Adipose tissue (tissue), 3 donors: ENCODE results near the gene KCTD7. TPM values are rescaled to one million over a fixed set of nuclear protein-coding genes. Genes with fewer than 3 reads are reported as not detected.
A peak's percentile ranks its signal among the peaks of the same experiment; 100 is the strongest.
"Not testable (repeated sequence)": the region's sequence is repeated elsewhere in the genome, so short reads cannot be mapped to it uniquely, and the experiment has no call there.

Experiments used
- H3K27ac ChIP-seq: one replicate; pipeline ENCODE4 v1.5.1; 2013; ENCODE audit warnings: low read depth, low read length
- WGBS, 3 donors: extraction: QIAGEN DNeasy Blood & Tissue Kit; methylation state at CpG; one replicate each; pipeline ENCODE4 v1.1.7; 2013; 5-methylcytosine and 5-hydroxymethylcytosine counted together
- polyA plus RNA-seq, 3 donors: library from polyadenylated mRNA; stranded (reverse); fragments of 200-250 nt; gene quantifications; one replicate each; pipeline ENCODE4 v1.2.3, GENCODE V29; 2013
- donor health status: healthy with polysubstance abuse.
- donor health status: Bipolar disorder and iron deficiency.
- donor health status: healthy.

The KCTD7 gene
- polyA plus RNA-seq, 3 donors: 2.7 to 8.1 (median 4.3) TPM

GRCh38 chr7:66609176-66609575, 19.5 kb upstream of the KCTD7 start:
- no peak overlapping the region for H3K27ac ChIP-seq
- WGBS, 3 donors: 41 to 58% (median 55%) methylated on average over 3 of the region's 3 CpGs

GRCh38 chr7:66614596-66614995, 14.1 kb upstream of the KCTD7 start:
- 93 to 96% (median 94%) methylated on average over 24 to 33 of the region's 33 CpGs for WGBS, 3 donors
- H3K27ac ChIP-seq: not testable (repeated sequence)

- WGBS, 3 donors: 73 to 82% (median 75%) methylated on average over 1 of the region's 1 CpG
- H3K27ac ChIP-seq: no peak overlapping the region
These were observed 13.0 kb upstream of the KCTD7 start for GRCh38 chr7:66615699-66616098.

- WGBS, 3 donors: 75 to 82% (median 80%) methylated on average over 8 of the region's 8 CpGs
- H3K27ac ChIP-seq: no peak overlapping the region
These were observed 11.4 kb upstream of the KCTD7 start for GRCh38 chr7:66617295-66617694.

- not testable (repeated sequence) for H3K27ac ChIP-seq
- WGBS, 3 donors: 44 to 57% (median 49%) methylated on average over 4 of the region's 4 CpGs
These were observed 9.2 kb upstream of the KCTD7 start for GRCh38 chr7:66619341-66619948.

GRCh38 chr7:66626331-66626934, 2.2 kb upstream of the KCTD7 start:
- no peak overlapping the region for H3K27ac ChIP-seq
- WGBS, 3 donors: 69 to 80% (median 70%) methylated on average over 3 of the region's 3 CpGs

GRCh38 chr7:66627151-66627681, 1.5 kb upstream of the KCTD7 start:
- WGBS, 3 donors: 22 to 47% (median 23%) methylated on average over 10 of the region's 10 CpGs
- H3K27ac ChIP-seq: no peak overlapping the region

GRCh38 chr7:66627881-66628360, 760 bp upstream of the KCTD7 start:
- H3K27ac ChIP-seq: peak overlapping the region; percentile 71
- WGBS, 3 donors: 0 to 1% (median 1%) methylated on average over 18 of the region's 18 CpGs

- H3K27ac ChIP-seq: peak overlapping the region; percentile 77
- WGBS, 3 donors: 16 to 43% (median 25%) methylated on average over 15 to 35 of the region's 35 CpGs
These were observed 761 bp downstream of the KCTD7 start for GRCh38 chr7:66629222-66630062.

- H3K27ac ChIP-seq: peak overlapping the region; percentile 29
- 64 to 100% (median 75%) methylated on average over 1 of the region's 1 CpG for WGBS, 3 donors
These were observed 1.9 kb downstream of the KCTD7 start for GRCh38 chr7:66630531-66630930.

- 44 to 67% (median 48%) methylated on average over 6 of the region's 6 CpGs for WGBS, 3 donors
- no peak overlapping the region for H3K27ac ChIP-seq
These were observed 2.8 kb downstream of the KCTD7 start for GRCh38 chr7:66631471-66631870.

GRCh38 chr7:66634816-66635215, 6.1 kb downstream of the KCTD7 start:
- WGBS, 3 donors: 87 to 91% (median 90%) methylated on average over 4 of the region's 4 CpGs
- no peak overlapping the region for H3K27ac ChIP-seq

- not testable (repeated sequence) for H3K27ac ChIP-seq
- WGBS, 3 donors: 83% methylated on average over 1 of the region's 4 CpGs; no CpG with 5 or more reads in 2 of the 3 donors
These were observed 6.8 kb downstream of the KCTD7 start for GRCh38 chr7:66635322-66635981.

GRCh38 chr7:66635982-66636546, 7.4 kb downstream of the KCTD7 start:
- not testable (repeated sequence) for H3K27ac ChIP-seq
- WGBS, 3 donors: 81 to 89% (median 86%) methylated on average over 7 of the region's 9 CpGs

- WGBS, 3 donors: 92 to 95% (median 93%) methylated on average over 21 of the region's 21 CpGs
- no peak overlapping the region for H3K27ac ChIP-seq
These were observed 9.8 kb downstream of the KCTD7 start for GRCh38 chr7:66638309-66639099.

- H3K27ac ChIP-seq: no peak overlapping the region
- 87 to 91% (median 87%) methylated on average over 3 of the region's 3 CpGs for WGBS, 3 donors
These were observed 11.1 kb downstream of the KCTD7 start for GRCh38 chr7:66639773-66640172.

GRCh38 chr7:66640802-66641525, 12.3 kb downstream of the KCTD7 start:
- 87 to 93% (median 88%) methylated on average over 7 of the region's 7 CpGs for WGBS, 3 donors
- no peak overlapping the region for H3K27ac ChIP-seq
